Renal pelvis (tissue), 4 donors: ENCODE data around the gene COX20. TPM values are rescaled to one million over a fixed set of nuclear protein-coding genes. Genes with fewer than 3 reads are reported as not detected.

Experiments
- DNase-seq: peaks from one replicate; pipeline ENCODE4 v3.0.0-alpha.2; 2013
- polyA plus RNA-seq, 3 donors: library from polyadenylated mRNA; unstranded; fragments of 120-200 nt; gene quantifications; one replicate each; pipeline ENCODE4 v1.2.1, GENCODE V29; 2013; ENCODE audit not compliant: insufficient read length in 3 of 3

Gene COX20
- polyA plus RNA-seq, 3 donors = 85.8 to 118 (median 112) TPM

- no peak for DNase-seq
Observed at GRCh38 chr1:244865028-244865371, 29.5 kb downstream of the COX20 start.

GRCh38 chr1:244865820-244866219, 30.4 kb downstream of the COX20 start:
- DNase-seq = no peak

DNA sequence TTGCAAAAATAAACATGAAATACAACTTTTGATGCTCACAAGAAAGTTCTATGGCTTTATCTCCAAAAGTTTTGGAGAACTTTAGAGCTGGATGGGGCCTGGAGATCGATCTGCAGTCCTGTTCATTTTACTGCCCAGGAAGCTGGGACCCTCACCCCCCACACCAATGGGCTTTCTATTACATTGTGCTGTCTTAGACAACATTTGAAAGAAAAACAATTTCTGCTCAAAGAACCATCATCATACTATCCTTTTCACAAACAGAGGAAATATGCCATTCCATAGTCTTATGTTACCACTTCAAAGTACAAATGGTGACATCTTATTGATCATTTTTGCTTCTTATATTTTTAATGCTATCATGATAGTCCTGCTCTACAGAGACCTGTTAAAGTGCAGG, 30.9 kb downstream of the COX20 start:
- no peak for DNase-seq

DNA sequence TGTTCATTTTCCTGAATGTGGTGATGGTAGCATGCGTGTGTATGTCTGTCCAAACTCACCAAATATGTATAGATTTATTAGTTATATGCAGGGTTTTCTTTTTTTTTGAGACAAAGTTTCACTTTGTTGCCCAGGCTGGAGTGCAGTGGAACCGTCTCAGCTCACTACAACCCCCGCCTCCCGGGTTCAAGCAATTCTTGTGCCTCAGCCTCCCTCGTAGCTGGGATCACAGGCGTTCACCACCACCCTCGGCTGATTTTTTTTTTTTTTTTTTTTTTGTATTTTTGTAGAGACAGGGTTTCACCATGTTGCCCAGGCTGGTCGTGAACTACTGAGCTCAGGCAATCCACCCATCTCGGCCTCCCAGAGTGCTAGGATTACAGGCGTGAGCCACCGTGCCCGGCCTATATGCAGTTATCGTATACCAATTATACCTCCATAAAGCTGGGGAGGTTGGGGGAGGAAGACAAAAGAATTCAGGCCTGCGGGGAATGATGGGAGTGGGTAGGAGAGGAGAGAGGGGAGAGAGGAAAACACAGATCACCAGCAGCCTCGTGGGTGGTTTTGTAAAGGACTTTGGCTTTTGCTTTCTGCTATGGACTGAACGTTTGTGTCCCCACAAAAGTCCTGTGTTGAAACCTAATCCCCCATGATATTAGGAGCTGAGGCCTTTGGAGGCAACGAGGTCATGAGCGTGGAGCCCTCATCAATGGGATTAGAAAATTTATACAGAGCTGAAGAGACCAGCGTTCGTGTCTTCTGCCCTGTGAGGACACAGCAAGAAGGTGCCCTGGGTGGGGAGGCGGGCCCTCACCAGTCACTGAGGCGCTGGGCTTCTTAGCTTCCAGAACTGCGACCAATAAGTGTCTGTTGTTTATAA, 33.3 kb downstream of the COX20 start:
- no peak for DNase-seq

GRCh38 chr1:244869364-244869827, 33.9 kb downstream of the COX20 start:
- DNase-seq = no peak

DNA sequence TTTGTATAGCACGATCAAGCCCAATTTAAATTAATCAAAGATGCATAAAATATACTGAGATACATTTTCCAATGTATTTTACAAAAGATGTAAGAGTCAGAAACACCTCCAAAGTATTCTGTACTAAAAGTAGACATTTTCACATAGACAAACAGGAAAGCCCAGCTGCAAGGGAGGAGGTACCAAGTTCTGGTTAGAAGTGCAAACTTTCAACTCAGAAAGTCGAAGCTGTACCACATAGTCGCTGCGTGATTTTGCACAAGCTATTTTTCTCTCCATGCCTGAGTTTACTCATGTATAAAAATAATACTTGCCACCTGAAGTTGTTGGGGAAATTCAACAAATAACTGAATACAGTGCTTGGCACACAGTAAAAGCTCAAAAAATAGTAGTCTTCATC, 34.5 kb downstream of the COX20 start:
- DNase-seq = no peak

DNA sequence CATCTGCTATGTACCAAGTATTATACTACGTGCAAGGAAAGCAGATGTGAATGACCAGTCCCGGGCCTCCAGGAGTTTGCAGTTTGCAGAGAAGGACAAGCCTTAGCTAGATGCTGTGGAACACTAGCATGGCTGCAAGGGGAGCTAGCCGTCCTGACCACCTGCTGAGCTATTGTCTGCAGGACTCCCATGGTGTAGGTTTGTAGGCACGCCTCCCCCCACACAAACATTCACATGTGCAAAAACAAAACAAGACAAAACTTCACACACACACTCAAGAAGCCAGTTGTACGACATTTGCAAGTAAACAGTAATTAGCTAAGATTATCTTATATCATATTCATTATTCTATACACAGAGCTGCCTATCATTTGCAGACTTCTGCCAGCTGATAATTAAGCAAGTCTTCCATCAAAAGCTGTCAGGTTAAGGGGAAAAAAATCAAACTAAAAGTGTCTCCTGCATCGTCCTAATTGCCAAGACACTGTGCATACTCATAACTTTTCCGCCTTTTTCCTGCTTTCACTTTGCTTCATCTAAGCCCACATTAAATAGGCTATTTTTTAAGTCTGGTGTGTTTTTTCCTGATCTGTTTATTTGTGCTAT, 39.6 kb downstream of the COX20 start:
- no peak for DNase-seq

DNA sequence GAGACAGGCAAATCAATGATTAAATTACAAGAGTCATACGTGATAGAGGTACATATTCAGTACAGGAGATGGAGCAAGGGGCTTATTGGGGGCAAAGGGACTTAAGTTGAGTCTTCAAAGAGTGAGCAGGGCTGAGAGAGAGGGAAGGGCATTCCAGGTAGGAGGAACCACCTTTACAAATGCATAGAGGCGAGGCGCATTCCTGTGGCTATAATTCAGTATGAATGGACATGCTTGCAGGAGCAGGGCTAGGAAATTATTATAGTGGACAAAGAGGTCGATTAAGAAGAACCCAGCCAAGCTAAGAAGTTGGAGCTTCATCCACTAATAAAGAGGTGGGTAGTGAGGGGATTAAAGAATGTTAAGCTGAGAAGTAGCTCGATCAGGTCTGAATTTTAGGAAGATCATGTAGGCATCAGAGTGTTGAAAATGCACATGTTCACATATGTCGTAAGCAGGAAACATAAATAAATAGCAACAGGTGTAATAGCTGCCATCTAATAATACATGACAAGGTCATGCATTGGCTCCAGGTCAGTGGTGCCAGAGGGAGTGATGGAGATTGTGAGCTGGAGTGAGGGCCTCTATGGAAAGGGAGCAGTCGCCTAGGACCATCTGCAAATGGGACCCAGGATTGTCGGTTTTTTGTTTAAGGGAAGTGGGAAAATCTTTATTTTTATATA, 40.9 kb downstream of the COX20 start:
- no peak for DNase-seq

DNA sequence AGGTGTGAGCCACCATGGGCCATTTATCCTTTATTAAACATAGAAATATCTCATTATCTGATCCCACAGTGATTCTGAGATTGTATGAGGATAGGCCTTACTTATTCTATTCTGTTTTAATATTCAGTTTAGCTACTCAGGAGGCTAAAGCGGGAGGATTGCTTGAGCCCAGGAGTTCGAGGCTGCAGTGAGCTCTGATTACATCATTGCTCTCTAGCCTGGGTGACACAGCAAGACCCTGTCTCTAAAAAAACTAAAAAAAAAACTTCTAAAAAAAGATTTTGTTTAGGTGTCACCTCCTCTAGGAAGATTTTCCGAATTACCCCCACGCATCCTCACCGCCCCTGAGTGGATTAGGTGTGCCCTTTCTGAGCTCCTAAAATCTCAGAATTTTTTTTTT, 43.2 kb downstream of the COX20 start:
- DNase-seq = no peak

- DNase-seq = no peak
Observed at GRCh38 chr1:244881552-244882280, 46.3 kb downstream of the COX20 start.

DNA sequence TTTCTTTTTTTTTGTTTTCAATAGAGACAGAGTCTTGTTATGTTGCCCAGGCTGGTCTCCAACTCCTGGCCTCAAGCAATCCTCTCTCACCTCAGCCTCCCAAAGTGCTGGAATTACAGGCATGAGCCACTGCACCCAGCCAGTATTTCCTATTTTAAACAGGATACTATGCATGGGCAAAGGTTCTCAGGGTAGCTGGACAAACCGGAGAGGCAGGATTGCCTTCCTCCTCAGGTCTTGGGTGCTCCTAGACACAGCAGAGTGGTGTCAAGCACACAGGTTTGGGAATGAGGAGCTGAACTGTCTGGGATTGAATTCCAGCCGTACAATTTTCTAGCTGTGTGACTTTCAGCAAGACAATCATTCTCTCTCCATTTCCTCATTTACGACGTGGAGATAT, 51.8 kb downstream of the COX20 start:
- DNase-seq = no peak

DNA sequence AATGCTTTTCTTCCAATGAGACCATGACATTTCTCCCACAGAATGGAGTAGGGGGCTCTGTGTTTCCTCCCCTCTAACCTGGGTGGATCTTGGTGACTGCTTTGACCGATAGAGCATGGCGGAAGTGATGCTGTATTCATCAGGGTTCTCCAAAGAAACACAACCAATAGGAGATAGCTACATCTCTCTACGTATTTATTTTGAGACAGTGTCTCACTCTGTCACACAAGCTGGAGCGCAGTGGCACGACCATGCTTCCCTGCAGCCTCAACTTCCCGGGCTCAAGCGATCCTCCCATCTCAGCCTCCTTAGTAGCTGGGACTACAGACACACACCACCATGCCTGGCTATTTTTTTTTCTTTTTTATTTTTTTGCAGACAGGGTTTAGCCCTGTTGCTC, 58.4 kb downstream of the COX20 start:
- no peak for DNase-seq

Other genes starting within 250 kb of the COX20 start
- gene DESI2, start 182.5 kb upstream of the COX20 start, polyA plus RNA-seq = 10 to 100 TPM; 40.0 to 44.3 (median 41.3) TPM
- 100 to 1,000 TPM; 603 to 639 (median 632) TPM for gene HNRNPU, start 28.9 kb downstream of the COX20 start, polyA plus RNA-seq